Stimulated activated CD4-positive, alpha-beta T cell treated with anti-CD3 and anti-CD28 coated beads, Interleukin-15, amount 100 ng/mL, for 1 hour (primary cell): ENCODE results near the gene IL32.
A peak's percentile ranks its signal among the peaks of the same experiment; 100 is the strongest.

Experiments
- DNase-seq, 2 donors: peaks; one replicate each; pipeline ENCODE4 v3.0.0-alpha.2; 2020; ENCODE audit warnings: low read depth in 1 of 2, low spot score in 1 of 2

IL32 gene

GRCh38 chr16:3065069-3065741, at the start of gene IL32:
IL32 (plus strand) TSS chr16:3065640; CDS start chr16:3065812, 172 bp downstream.
- peak; percentile 48 to 59 for DNase-seq

GRCh38 chr16:3015865-3016521, 49.4 kb upstream of the IL32 start:
- no peak for DNase-seq

- DNase-seq = no peak
Observed at GRCh38 chr16:3017344-3017743, 48.1 kb upstream of the IL32 start.

GRCh38 chr16:3017794-3018506, 47.5 kb upstream of the IL32 start, which contains the start of gene CLDN6:
CLDN6 (minus strand) TSS chr16:3018183; CDS start chr16:3016021, 2,162 bp downstream.
- DNase-seq = no peak

GRCh38 chr16:3019594-3020246, 45.7 kb upstream of the IL32 start:
- DNase-seq = no peak

- peak; percentile 36 to 50 for DNase-seq
Observed at GRCh38 chr16:3020247-3020603, 45.2 kb upstream of the IL32 start, which contains the start of gene TNFRSF12A. TNFRSF12A (plus strand) TSS chr16:3020368; CDS start chr16:3020398, 30 bp downstream.

- peak in 1 of 2 donors; percentile 49 for DNase-seq
Observed at GRCh38 chr16:3020604-3021448, 44.6 kb upstream of the IL32 start.

GRCh38 chr16:3021449-3022207, 43.8 kb upstream of the IL32 start:
- peak; percentile 67 to 72 for DNase-seq

GRCh38 chr16:3022208-3022683, 43.2 kb upstream of the IL32 start:
- peak; percentile 70 to 90 for DNase-seq

GRCh38 chr16:3022684-3023414, 42.6 kb upstream of the IL32 start:
- DNase-seq = no peak

GRCh38 chr16:3023415-3023668, 42.1 kb upstream of the IL32 start:
- DNase-seq = no peak

GRCh38 chr16:3023669-3024478, 41.6 kb upstream of the IL32 start, which contains the start of the genes HCFC1R1 and THOC6:
HCFC1R1 (minus strand) TSS chr16:3023942; CDS start chr16:3023941, 1 bp downstream.
THOC6 (plus strand) TSS chr16:3024035; CDS start chr16:3024327, 292 bp downstream.
- peak; percentile 83 to 87 for DNase-seq

GRCh38 chr16:3025032-3026002, 40.1 kb upstream of the IL32 start:
- no peak for DNase-seq

GRCh38 chr16:3026003-3026378, 39.4 kb upstream of the IL32 start:
- no peak for DNase-seq

- DNase-seq = no peak
Observed at GRCh38 chr16:3026609-3027488, 38.6 kb upstream of the IL32 start.

GRCh38 chr16:3027489-3027795, 38.0 kb upstream of the IL32 start:
- DNase-seq = no peak
